Loucy (cell line): ENCODE measurements around the gene SCART1.

Experiments used
- H2AFZ ChIP-seq: fragments of 200-600 bp; sonication (generic); 2 replicates; pipeline ENCODE4 v1.6.0; 2016; ENCODE audit warnings: antibody characterized with exemption, mild to moderate bottlenecking, low read length, moderate library complexity
- H3F3A ChIP-seq: fragments of 200-600 bp; 2 replicates; pipeline ENCODE4 v1.6.0; 2016; ENCODE audit warnings: antibody characterized with exemption, low read depth, mild to moderate bottlenecking
- H3K27me3 ChIP-seq: fragments of 200-600 bp; sonication (generic); 2 replicates; pipeline ENCODE4 v1.6.1; 2014; ENCODE audit warnings: low read length, mild to moderate bottlenecking; ENCODE audit not compliant: insufficient read depth, poor library complexity, severe bottlenecking
- H3K36me3 ChIP-seq: fragments of 200-600 bp; sonication (generic); 2 replicates; pipeline ENCODE4 v1.6.1; 2016; ENCODE audit warnings: low read length; ENCODE audit not compliant: insufficient read depth
- H3K4me1 ChIP-seq: fragments of 200-600 bp; sonication (generic); 2 replicates; pipeline ENCODE4 v1.5.1; 2014; ENCODE audit warnings: low read length, mild to moderate bottlenecking; ENCODE audit not compliant: insufficient read depth, poor library complexity, severe bottlenecking
- H3K4me2 ChIP-seq: fragments of 200-600 bp; sonication (generic); 2 replicates; pipeline ENCODE4 v1.6.0; 2014; ENCODE audit warnings: antibody characterized with exemption, low read length, low read depth, mild to moderate bottlenecking; ENCODE audit not compliant: poor library complexity, severe bottlenecking
- H3K4me3 ChIP-seq: fragments of 200-600 bp; sonication (generic); 2 replicates; pipeline ENCODE4 v1.5.1; 2014; ENCODE audit warnings: low read length, mild to moderate bottlenecking, mixed read lengths; ENCODE audit not compliant: poor library complexity, severe bottlenecking
- H3K79me2 ChIP-seq: fragments of 200-600 bp; sonication (generic); 2 replicates; pipeline ENCODE4 v1.6.1; 2014; ENCODE audit warnings: low read length; ENCODE audit not compliant: insufficient read depth
- H3K9ac ChIP-seq: fragments of 200-600 bp; sonication (generic); 2 replicates; pipeline ENCODE4 v1.6.0; 2014; ENCODE audit warnings: mild to moderate bottlenecking, low read depth, low read length, moderate library complexity; ENCODE audit not compliant: poor library complexity, severe bottlenecking
- H3K9me2 ChIP-seq: fragments of 200-600 bp; sonication (generic); replicated peaks from 2 replicates; pipeline ENCODE4 v1.6.1; 2016; ENCODE audit warnings: low read depth, low read length, mixed read lengths
- H3K9me3 ChIP-seq: fragments of 200-600 bp; sonication (generic); 2 replicates; pipeline ENCODE4 v1.6.1; 2014; ENCODE audit warnings: mild to moderate bottlenecking, antibody characterized with exemption, low read length, low read depth; ENCODE audit not compliant: insufficient read depth
- H4K20me1 ChIP-seq: fragments of 200-600 bp; sonication (generic); 2 replicates; pipeline ENCODE4 v1.6.0; 2014; ENCODE audit warnings: antibody characterized with exemption, low read length, mild to moderate bottlenecking; ENCODE audit not compliant: insufficient read depth, poor library complexity, severe bottlenecking
- CTCF ChIP-seq: fragments of 200-600 bp; sonication (generic); conservative IDR thresholded peaks from 2 replicates; pipeline ENCODE4 v1.5.1; 2014; ENCODE audit warnings: mild to moderate bottlenecking, antibody characterized with exemption, low read length
- EZH2phosphoT487 ChIP-seq: fragments of 200-600 bp; IDR thresholded peaks from 2 replicates; pipeline ENCODE4 v1.6.1; 2018; ENCODE audit warnings: antibody characterized with exemption, mild to moderate bottlenecking, moderate library complexity, borderline replicate concordance

The SCART1 gene

GRCh38 chr10:133476641-133476990 lies 22.9 kb downstream of the SCART1 start:
- Histone ChIP-seq H3K9me2 (no peaks in the 10 kb centered on the region), H3F3A (no peaks in the 10 kb centered on the region), H4K20me1 (no peaks in the 10 kb centered on the region), H3K36me3 (no peaks in the 10 kb centered on the region), H3K4me1 (peaks cover 40% of the 10 kb centered on the region), H3K27me3 (no peaks in the 10 kb centered on the region), H3K9ac (no peak overlapping the region), H3K9me3 (no peaks in the 10 kb centered on the region), H2AFZ (no peak overlapping the region), H3K4me2 (no peak overlapping the region), H3K4me3 (no peak overlapping the region), H3K79me2 (no peaks in the 10 kb centered on the region)
- no peak for TF ChIP-seq EZH2phosphoT487

GRCh38 chr10:133481086-133481643 lies 27.4 kb downstream of the SCART1 start:
- no peaks in the 10 kb centered on the region for H3K9me2 ChIP-seq
- H3K36me3 ChIP-seq = no peaks in the 10 kb centered on the region
- no peaks in the 10 kb centered on the region for H3K27me3 ChIP-seq
- no peak overlapping the region for H3K4me2 ChIP-seq
- no peaks in the 10 kb centered on the region for H4K20me1 ChIP-seq
- no peaks in the 10 kb centered on the region for H3K79me2 ChIP-seq
- TF ChIP-seq CTCF = no peak
- no peak for TF ChIP-seq EZH2phosphoT487
- H3K4me3 ChIP-seq = no peak overlapping the region
- peaks cover 5% of the 10 kb centered on the region for H3K4me1 ChIP-seq
- H3K9ac ChIP-seq = no peak overlapping the region
- no peak overlapping the region for H2AFZ ChIP-seq
- peaks cover 7% of the 10 kb centered on the region for H3K9me3 ChIP-seq
- no peaks in the 10 kb centered on the region for H3F3A ChIP-seq

- Histone ChIP-seq H3K36me3 (no peaks in the 10 kb centered on the region), H3K27me3 (no peaks in the 10 kb centered on the region), H2AFZ (no peak overlapping the region), H3K9ac (no peak overlapping the region), H3K4me1 (peaks cover under 1% of the 10 kb centered on the region), H3K4me2 (no peak overlapping the region), H3K79me2 (no peaks in the 10 kb centered on the region), H3F3A (no peaks in the 10 kb centered on the region), H4K20me1 (no peaks in the 10 kb centered on the region), H3K9me2 (no peaks in the 10 kb centered on the region), H3K9me3 (peaks cover 7% of the 10 kb centered on the region), H3K4me3 (no peak overlapping the region)
- TF ChIP-seq CTCF (no peak), EZH2phosphoT487 (no peak)
These were observed 27.9 kb downstream of the SCART1 start for GRCh38 chr10:133481657-133482056.

GRCh38 chr10:133484818-133485217 lies 31.1 kb downstream of the SCART1 start:
- TF ChIP-seq CTCF (no peak), EZH2phosphoT487 (no peak)
- Histone ChIP-seq H3K27me3 (no peaks in the 10 kb centered on the region), H3K9me3 (peaks cover 28% of the 10 kb centered on the region), H3K9me2 (no peaks in the 10 kb centered on the region), H2AFZ (no peak overlapping the region), H3K4me3 (no peak overlapping the region), H3K9ac (no peak overlapping the region), H3K4me2 (no peak overlapping the region), H3K4me1 (no peaks in the 10 kb centered on the region), H3F3A (no peaks in the 10 kb centered on the region), H4K20me1 (no peaks in the 10 kb centered on the region), H3K79me2 (no peaks in the 10 kb centered on the region), H3K36me3 (no peaks in the 10 kb centered on the region; the same call in 1 of the 2 replicates)
